GM19025 (cell line): ENCODE data around the gene DDX56.

ENCODE experiments used
- ATAC-seq: cut with Tn5 transposase; IDR thresholded peaks from one replicate; pipeline ENCODE4 v1.9.1; 2021; ENCODE audit warnings: mild to moderate bottlenecking, low read depth, moderate library complexity; ENCODE audit not compliant: unreplicated experiment

Gene DDX56

GRCh38 chr7:44538093-44538797 is 35.5 kb downstream of the DDX56 start:
- no peak for ATAC-seq

GRCh38 chr7:44537442-44537841 is 36.3 kb downstream of the DDX56 start:
- ATAC-seq: no peak

- ATAC-seq: no peak
These were observed 37.6 kb downstream of the DDX56 start for GRCh38 chr7:44536090-44536489.

GRCh38 chr7:44535348-44536064 is 38.2 kb downstream of the DDX56 start:
- ATAC-seq: no peak

- no peak for ATAC-seq
These were observed 39.2 kb downstream of the DDX56 start for GRCh38 chr7:44534501-44534900.

- no peak for ATAC-seq
These were observed 39.6 kb downstream of the DDX56 start for GRCh38 chr7:44534087-44534486.

- no peak for ATAC-seq
These were observed 40.2 kb downstream of the DDX56 start for GRCh38 chr7:44533301-44534055.

GRCh38 chr7:44531421-44532380 is 42.0 kb downstream of the DDX56 start:
- no peak for ATAC-seq

GRCh38 chr7:44530990-44531389 is 42.7 kb downstream of the DDX56 start:
- ATAC-seq: no peak

GRCh38 chr7:44524811-44525388 is 48.8 kb downstream of the DDX56 start:
- no peak for ATAC-seq

GRCh38 chr7:44522315-44522714 is 51.4 kb downstream of the DDX56 start:
- no peak for ATAC-seq

- no peak for ATAC-seq
These were observed 52.2 kb downstream of the DDX56 start for GRCh38 chr7:44521347-44522095.

GRCh38 chr7:44520574-44520973 is 53.1 kb downstream of the DDX56 start:
- no peak for ATAC-seq

GRCh38 chr7:44519546-44519945 is 54.2 kb downstream of the DDX56 start:
- ATAC-seq: no peak

- no peak for ATAC-seq
These were observed 54.9 kb downstream of the DDX56 start for GRCh38 chr7:44518761-44519160.

- no peak for ATAC-seq
These were observed 56.5 kb downstream of the DDX56 start for GRCh38 chr7:44517175-44517574.
